ENCODE results near the gene DOCK3.
"Not testable (repeated sequence)": the region's sequence is repeated elsewhere in the genome, so short reads cannot be mapped to it uniquely, and the experiment has no call there.

DOCK3 gene

DNA sequence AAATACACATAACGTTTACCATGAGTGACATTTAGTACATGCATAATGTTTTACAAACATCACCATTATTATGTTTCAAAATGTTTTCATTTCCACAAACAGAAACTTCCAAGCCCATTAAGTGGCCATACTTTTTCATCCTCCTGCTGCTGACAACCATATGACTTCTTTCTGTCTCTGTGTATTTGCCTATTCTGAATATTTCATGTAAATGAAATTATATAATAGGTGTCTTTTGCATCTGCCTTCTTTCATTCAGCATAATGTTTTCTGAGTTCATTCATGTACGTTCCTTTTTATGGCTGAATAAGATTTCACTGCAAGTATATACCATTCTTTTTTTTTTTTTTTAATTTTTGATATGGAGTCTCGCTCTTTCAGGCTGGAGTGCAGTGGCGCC, 209.0 kb downstream of the DOCK3 start:
- no peak for DNase-seq (ENCODE audit: low spot score)

- no peak for DNase-seq (ENCODE audit: low spot score)
Observed at GRCh38 chr3:50885070-50885850, 210.5 kb downstream of the DOCK3 start.

DNA sequence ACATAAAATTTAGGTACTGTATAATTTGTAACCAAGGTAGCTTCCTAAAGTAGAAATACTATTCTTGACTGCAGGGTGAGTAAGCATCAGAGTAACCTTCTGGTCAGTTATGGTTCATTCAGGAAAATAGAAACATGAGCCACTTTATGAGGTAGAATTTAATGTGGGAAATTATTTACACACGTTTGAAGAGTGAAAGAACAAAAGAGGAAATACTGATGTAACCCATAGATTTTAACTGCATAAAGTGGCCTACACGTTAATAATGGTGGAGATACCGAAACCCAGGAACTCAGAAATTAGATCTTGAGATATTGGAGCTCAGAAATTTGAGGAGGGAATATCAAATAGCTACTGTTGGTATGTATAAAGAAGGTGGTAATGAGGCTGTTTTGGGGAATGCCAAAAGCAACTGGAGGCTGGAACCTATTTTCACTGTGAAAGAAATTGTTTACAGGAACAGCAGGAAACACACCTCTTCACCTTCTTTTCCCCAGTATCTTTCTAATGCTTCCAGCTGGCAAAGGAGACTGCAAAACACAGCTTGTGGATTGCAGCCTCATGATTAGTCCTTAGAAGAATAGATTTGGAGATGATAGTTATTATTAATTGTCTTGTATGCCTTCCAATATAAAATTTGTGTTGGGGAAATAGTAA, 216.1 kb downstream of the DOCK3 start:
- DNase-seq (ENCODE audit: low spot score): no peak

GRCh38 chr3:50901097-50901496, 226.4 kb downstream of the DOCK3 start:
- DNase-seq (ENCODE audit: low spot score): not testable (repeated sequence)

DNA sequence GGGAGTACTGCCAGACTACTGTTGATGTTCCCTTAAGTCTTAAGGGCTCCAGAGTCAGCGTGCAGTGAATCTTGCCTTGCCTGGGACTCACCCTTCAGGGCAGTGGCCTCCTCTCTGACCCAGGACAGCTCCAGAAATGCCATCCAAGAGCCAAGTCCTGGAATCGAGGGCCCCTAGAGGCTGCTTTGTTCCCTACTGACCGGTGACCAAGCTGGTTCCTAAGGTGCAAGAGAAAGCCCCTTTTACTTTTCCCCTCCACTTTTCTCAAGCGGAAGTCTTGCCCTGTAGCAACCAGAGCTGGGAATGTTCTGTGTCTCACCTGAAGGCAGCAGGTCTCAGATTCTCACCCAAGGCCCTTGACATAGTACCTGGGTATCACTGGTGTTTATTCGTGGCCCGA, 238.0 kb downstream of the DOCK3 start:
- no peak for DNase-seq (ENCODE audit: low spot score)

GRCh38 chr3:50913260-50913659, 238.5 kb downstream of the DOCK3 start:
- no peak for DNase-seq (ENCODE audit: low spot score)

GRCh38 chr3:50922071-50922470, 247.3 kb downstream of the DOCK3 start:
- not testable (repeated sequence) for DNase-seq (ENCODE audit: low spot score)

DNA sequence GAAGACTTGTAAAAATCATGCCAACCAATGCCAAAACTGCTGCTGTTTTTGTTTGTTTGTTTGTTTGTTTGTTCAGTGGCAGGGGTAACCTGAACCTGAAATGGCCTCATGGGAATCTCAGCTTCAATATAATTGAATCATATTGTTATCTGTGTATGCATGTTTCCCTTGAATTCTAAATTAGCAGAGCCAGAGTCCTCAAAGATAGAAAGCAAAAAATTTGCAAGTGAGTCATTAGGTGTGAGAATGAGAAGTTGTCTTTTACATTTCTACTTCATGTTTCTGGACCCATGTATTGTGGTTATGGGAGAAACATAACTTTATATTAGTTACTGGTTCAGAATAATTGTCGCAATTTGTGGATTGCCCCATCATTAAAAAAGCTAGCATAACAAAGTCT, 249.2 kb downstream of the DOCK3 start:
- DNase-seq (ENCODE audit: low spot score): no peak

DNA sequence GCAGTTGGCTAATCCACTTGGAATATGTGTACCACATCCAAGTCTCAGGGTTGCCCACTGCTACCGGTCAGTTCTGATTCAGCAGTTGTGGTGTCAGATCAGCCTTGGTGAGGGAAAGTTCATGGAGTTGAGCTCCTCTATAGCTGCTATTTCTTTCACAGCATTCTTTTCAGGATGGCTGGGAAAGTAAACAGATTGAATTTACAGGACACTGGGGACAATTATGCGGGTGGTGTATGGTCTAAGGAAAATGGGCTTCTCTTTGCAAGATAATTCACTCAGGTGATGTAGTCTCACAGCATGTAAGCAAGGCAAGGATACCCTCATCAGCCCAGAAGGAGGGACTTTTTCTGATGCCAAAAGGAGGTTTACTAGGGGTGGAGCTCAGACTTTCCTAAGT, 249.9 kb downstream of the DOCK3 start:
- DNase-seq (ENCODE audit: low spot score): no peak

DNA sequence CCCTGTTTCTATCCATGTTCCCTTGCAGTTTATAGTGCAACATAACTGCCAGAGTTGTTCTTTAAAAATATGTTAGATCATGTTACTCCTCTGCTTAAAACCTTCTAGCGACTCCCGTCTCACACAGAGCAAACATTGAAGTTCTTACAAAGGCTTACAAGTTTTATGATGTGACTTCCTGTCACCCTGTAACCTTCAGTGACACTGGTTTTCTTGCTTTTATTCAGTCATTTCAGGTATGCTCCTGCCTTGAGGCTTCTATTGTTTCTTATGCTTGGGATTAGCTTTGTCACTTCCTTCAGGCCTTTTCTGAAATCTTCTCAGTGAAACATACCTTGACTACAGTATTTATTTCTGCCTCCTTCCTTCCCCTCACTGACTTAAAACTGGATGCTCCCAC, 252.1 kb downstream of the DOCK3 start:
- DNase-seq (ENCODE audit: low spot score): no peak

DNA sequence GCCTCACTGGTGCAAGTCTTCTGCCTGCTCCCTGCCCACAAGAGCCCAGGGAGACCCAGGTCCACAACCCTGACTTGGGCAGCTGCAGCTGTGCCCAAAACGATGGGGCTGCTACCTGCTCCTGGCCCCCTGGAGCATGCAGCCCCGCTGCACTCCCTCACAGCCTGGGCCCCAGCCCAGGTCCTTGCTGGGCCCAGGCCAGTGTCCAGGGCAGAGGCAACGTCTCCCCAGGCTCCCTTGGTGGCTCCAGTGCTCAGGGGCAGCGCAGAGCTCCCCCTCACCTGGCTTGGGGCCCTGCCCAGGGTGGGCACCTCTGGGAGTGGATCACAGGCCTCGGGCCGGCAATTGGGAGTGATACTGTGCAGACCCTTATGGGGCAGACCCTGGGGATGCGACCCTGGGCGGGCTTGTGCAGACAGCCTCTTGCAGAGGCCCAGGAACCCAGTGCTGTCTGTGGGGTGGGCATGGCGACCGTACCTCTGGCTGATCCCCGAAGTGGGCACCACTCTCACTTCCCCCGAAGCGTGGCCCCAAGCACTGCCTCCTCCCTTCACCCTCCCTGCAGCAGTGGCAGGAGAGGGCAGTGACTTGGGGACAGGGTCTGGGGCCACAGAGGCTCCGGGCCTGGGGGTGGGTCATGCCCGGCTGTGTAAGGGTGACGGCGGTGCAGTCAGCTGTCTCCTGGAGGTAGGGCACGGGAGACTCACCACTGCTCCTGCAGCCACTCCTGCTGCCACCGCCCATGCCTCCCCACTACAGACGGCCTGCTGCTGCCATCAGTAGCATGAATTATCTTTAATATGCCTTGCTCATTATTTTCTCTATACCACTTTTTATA, 255.9 kb downstream of the DOCK3 start:
- no peak for DNase-seq (ENCODE audit: low spot score)

DNA sequence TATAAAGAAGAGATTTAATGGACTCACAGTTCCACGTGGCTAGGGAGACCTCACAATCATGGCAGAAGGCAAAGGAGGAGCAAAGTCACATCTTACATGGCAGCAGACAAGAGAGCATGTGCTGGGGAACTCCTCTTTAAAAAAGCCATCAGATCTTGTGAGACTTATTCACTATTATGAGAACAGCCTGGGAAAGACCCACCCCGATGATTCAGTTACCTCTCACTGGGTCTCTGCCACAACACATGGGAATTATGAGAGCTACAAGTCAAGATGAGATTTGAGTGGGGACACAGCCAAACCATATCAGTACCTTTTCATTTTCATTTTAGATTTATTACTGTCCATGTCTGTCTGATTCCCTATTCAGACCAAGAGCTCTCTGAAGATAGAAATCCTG, 258.2 kb downstream of the DOCK3 start:
- DNase-seq (ENCODE audit: low spot score): not testable (repeated sequence)

DNA sequence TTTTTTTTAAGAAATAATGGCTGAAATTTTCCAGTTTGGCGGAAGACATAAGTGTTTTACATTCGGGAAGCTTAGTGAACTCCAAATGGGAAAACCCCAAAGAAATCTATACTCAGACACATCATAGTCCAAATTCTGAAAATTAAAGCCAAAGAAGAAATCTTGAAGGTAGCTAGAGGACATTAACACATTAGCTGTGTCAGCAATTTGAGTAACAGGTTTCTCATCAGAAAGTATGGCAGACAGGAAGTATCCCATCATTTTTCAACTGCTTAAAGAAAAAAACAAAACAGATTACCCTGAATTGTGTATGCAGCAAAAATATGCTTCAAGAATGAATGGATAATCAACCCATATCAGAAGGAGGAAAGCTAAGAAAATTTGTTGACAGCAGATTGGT, 261.7 kb downstream of the DOCK3 start:
- DNase-seq (ENCODE audit: low spot score): no peak

DNA sequence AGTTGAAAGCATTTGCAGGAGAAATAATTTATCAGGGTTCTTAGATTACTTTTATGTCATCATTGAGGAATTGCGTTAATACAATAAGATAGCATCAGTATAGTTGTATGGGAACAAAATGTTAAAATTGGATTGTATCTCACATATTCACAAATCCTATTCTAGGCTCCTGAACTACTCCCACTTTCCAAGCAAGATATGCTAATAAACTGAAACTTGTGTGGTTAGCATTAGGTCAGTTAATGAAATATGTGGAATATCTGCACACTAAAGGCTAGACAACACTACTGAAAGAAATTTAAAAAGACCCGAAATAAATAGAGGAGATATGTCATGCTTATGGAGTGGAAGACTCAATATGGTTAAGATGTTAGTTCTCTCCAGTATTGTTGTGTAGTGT, 272.7 kb downstream of the DOCK3 start:
- no peak for DNase-seq (ENCODE audit: low spot score)

DNA sequence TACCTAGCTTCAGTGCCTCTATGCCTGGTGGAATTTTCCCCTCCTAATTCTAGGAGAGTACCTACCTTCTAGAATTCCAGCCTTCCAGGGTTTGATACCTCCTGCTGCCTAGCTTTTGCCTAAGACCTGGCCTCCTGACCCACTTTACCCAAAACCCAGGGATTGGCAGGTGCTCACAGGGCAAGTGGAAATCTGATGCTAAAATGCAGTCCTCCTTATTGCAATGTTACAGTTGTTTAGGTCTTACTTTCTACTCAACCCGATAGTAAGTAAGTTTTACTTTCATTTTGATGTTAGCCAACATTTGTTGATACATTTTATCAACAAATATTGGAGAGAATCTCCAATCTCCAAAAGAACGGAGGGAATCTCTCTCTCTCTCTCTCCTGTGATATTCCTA, 275.9 kb downstream of the DOCK3 start:
- DNase-seq (ENCODE audit: low spot score): no peak

GRCh38 chr3:50953825-50954414, 279.2 kb downstream of the DOCK3 start:
- DNase-seq (ENCODE audit: low spot score): no peak

- no peak for DNase-seq (ENCODE audit: low spot score)
Observed at GRCh38 chr3:50961386-50961785, 286.7 kb downstream of the DOCK3 start.

GRCh38 chr3:50971487-50971924, 296.8 kb downstream of the DOCK3 start:
- DNase-seq (ENCODE audit: low spot score): peak; percentile 62

DNA sequence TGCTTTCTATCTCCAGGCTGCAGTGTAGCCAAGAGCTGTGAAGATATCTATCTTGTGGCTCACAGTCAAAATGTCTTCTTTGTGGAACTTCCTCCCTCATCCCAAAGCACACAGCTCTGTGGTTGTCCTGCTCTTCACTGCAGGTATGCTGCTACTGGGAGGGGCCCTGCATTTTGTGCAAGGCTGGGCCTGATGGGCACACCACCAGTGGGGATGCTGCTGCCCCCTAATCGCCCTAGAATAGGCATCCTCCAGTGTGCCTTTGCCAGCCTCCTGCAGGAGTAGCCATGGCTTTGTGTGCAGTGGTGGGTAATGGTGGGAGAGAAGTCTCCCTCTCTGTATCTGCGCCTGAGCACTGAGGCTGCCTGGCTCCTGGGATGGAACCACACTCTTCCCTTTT, 297.3 kb downstream of the DOCK3 start:
- no peak for DNase-seq (ENCODE audit: low spot score)

GRCh38 chr3:50978586-50978985, 303.9 kb downstream of the DOCK3 start:
- DNase-seq (ENCODE audit: low spot score): not testable (repeated sequence)

DNA sequence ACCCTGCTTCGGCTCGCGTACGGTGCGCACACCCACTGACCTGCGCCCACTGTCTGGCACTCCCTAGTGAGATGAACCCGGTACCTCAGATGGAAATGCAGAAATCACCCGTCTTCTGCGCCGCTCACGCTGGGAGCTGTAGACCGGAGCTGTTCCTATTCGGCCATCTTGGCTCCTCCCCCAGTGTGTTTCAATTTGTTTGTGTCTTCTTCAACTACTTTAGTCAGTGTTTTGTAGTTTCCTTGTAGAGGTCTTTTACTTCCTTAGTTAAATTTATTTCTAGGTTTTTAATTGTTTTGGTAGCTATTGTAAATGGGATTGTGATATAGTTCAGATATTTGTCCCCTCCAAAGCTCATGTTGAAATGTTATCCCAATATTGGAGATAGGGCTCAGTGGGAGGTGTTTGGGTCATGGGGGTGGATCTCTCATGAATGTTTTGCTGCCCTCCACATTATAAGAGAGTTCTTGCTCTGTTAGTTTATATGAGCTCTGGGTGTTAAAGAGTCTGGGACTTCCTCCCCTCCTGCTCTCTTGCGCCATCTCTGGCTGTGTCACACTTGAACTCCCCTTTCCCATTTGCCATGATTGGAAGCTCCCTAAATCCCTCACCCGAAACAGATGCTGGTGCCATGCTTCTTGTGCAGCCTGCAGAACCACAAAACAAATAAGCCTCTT, 304.4 kb downstream of the DOCK3 start:
- no peak for DNase-seq (ENCODE audit: low spot score)

Measured in hematopoietic multipotent progenitor cell treated with erythropoietin and hydrocortisone succinate and interleukin-3 and kit ligand, for 17 days (in vitro differentiated cells).